Uterus (tissue), 4 donors: ENCODE results near the gene WFDC8. TPM values are rescaled to one million over a fixed set of nuclear protein-coding genes. Genes with fewer than 3 reads are reported as not detected.

Experiments used
- DNase-seq, 2 donors: peaks; one replicate each; pipeline ENCODE4 v3.0.0-alpha.2; 2019 to 2020
- H3K27ac ChIP-seq, 2 donors: fragments of 200-600 bp; sonication (generic); 1 replicate in 1 of 2; 2 replicates in 1 of 2; pipeline ENCODE4 v1.5.1; 2016 to 2018
- H3K27me3 ChIP-seq, 2 donors: fragments of 200-600 bp; sonication (generic); one replicate each; pipeline ENCODE4 v1.5.1; 2018 to 2019; ENCODE audit warnings: control low read depth in 1 of 2
- H3K36me3 ChIP-seq, 2 donors: fragments of 200-600 bp; sonication (generic); one replicate each; pipeline ENCODE4 v1.5.1; 2019; ENCODE audit warnings: control low read depth in 1 of 2
- H3K4me1 ChIP-seq, 2 donors: fragments of 200-600 bp; sonication (generic); one replicate each; pipeline ENCODE4 v1.5.1; 2018 to 2019; ENCODE audit warnings: control low read depth in 1 of 2
- H3K4me3 ChIP-seq, 2 donors: fragments of 200-600 bp; sonication (generic); 1 replicate in 1 of 2; 2 replicates in 1 of 2; pipeline ENCODE4 v1.5.1; 2018 to 2019; ENCODE audit warnings: mild to moderate bottlenecking in 1 of 2
- H3K9me3 ChIP-seq, 2 donors: fragments of 200-600 bp; sonication (generic); one replicate each; pipeline ENCODE4 v1.5.1; 2019; ENCODE audit warnings: control low read depth in 1 of 2
- CTCF ChIP-seq, 4 experiments: fragments of 200-600 bp in 2 of 4; fragments of 450-650 bp in 2 of 4; sonication (generic) in 2 of 4; IDR thresholded peaks; one replicate each; pipeline ENCODE4 v1.5.1; 2016 to 2019; ENCODE audit warnings: antibody characterized with exemption in 4 of 4, mild to moderate bottlenecking in 2 of 4, moderate library complexity in 1 of 4
- POLR2A ChIP-seq, 2 donors: fragments of 450-650 bp; IDR thresholded peaks; one replicate each; pipeline ENCODE4 v1.6.1; 2016; ENCODE audit warnings: antibody characterized with exemption in 2 of 2, mild to moderate bottlenecking in 1 of 2, moderate library complexity in 1 of 2
- intact Hi-C: fragments of 100-400 bp; cut with DNase I; formaldehyde crosslinking; loops from one replicate; pipeline ENCODE4 v1.15.1; 2023; ENCODE audit warnings: low total_unique reads
- total RNA-seq, 4 donors: library from RNA; depleted of rRNA in 3 of 4; stranded (reverse); fragments of >200 nt in 3 of 4; gene quantifications; one replicate each; pipeline versions ENCODE4 v1.1.0 to v1.2.4, GENCODE V29; 2014 to 2023
- donor health status: DM: yes; HTN: yes; CAD: no.

Gene WFDC8
- not detected for total RNA-seq

GRCh38 chr20:45579184-45579583, at the start of gene WFDC8:
Gene WFDC8, minus strand, starts transcription at chr20:45579284. Its CDS starts 37 bp downstream, at chr20:45579247.
- H3K9me3 ChIP-seq = no peaks in the 10 kb centered on the region
- H3K4me3 ChIP-seq = no peak within 1 kb of the TSS
- no peak for DNase-seq
- peaks cover 0 to 7% of the 10 kb centered on the region in 2 donors for H3K27me3 ChIP-seq
- H3K4me1 ChIP-seq = no peaks in the 10 kb centered on the region
- H3K27ac ChIP-seq = no peak within 1 kb of the TSS
- intact Hi-C loops = no loop called here
- TF ChIP-seq POLR2A (IDR thresholded peaks at IDR 0.05) (no peak), CTCF (IDR thresholded peaks at IDR 0.05) (no peak)
- no peaks in the 10 kb centered on the region for H3K36me3 ChIP-seq

- no peaks in the 10 kb centered on the region for H3K27me3 ChIP-seq
- no peaks in the 10 kb centered on the region for H3K4me1 ChIP-seq
- no peaks in the 10 kb centered on the region for H3K9me3 ChIP-seq
- H3K4me3 ChIP-seq = no peak overlapping the region
- no peak overlapping the region for H3K27ac ChIP-seq
- H3K36me3 ChIP-seq = no peaks in the 10 kb centered on the region
- TF ChIP-seq POLR2A (IDR thresholded peaks at IDR 0.05) (no peak), CTCF (IDR thresholded peaks at IDR 0.05) (no peak)
- no peak for DNase-seq
- intact Hi-C loops = no loop called here
These were observed 47.5 kb upstream of the WFDC8 start for GRCh38 chr20:45626540-45626939.

- Histone ChIP-seq H3K27ac (no peak overlapping the region), H3K4me3 (no peak overlapping the region), H3K36me3 (no peaks in the 10 kb centered on the region), H3K9me3 (no peaks in the 10 kb centered on the region), H3K27me3 (no peaks in the 10 kb centered on the region), H3K4me1 (no peaks in the 10 kb centered on the region)
- DNase-seq = no peak
- intact Hi-C loops = no loop called here
- TF ChIP-seq POLR2A (IDR thresholded peaks at IDR 0.05) = no peak
- TF ChIP-seq CTCF (IDR thresholded peaks at IDR 0.05) = no peak
These were observed 42.5 kb upstream of the WFDC8 start for GRCh38 chr20:45621593-45621992.

GRCh38 chr20:45617591-45617990, 38.5 kb upstream of the WFDC8 start:
- H3K4me1 ChIP-seq = no peaks in the 10 kb centered on the region
- DNase-seq = no peak
- TF ChIP-seq CTCF (IDR thresholded peaks at IDR 0.05) (no peak), POLR2A (IDR thresholded peaks at IDR 0.05) (no peak)
- no peak overlapping the region for H3K4me3 ChIP-seq
- no peaks in the 10 kb centered on the region for H3K27me3 ChIP-seq
- no peaks in the 10 kb centered on the region for H3K9me3 ChIP-seq
- intact Hi-C loops = no loop called here
- H3K36me3 ChIP-seq = no peaks in the 10 kb centered on the region
- H3K27ac ChIP-seq = no peak overlapping the region

GRCh38 chr20:45612314-45612713, 33.2 kb upstream of the WFDC8 start:
- Histone ChIP-seq H3K36me3 (no peaks in the 10 kb centered on the region), H3K27ac (no peak overlapping the region), H3K4me1 (no peaks in the 10 kb centered on the region), H3K9me3 (no peaks in the 10 kb centered on the region), H3K4me3 (no peak overlapping the region), H3K27me3 (no peaks in the 10 kb centered on the region)
- TF ChIP-seq CTCF (IDR thresholded peaks at IDR 0.05) (no peak), POLR2A (IDR thresholded peaks at IDR 0.05) (no peak)
- intact Hi-C loops = no loop called here
- no peak for DNase-seq
